H1 (cell line): ENCODE data around the gene ZBTB7A. TPM values are rescaled to one million over a fixed set of nuclear protein-coding genes. Genes with fewer than 3 reads are reported as not detected.
A peak's percentile ranks its signal among the peaks of the same experiment; 100 is the strongest.

Experiments used
- CTCF ChIA-PET: fragments of 300-600 bp; sonication (Branson Sonifier 250); formaldehyde crosslinking; loops from one replicate; lab custom pipeline; 2021; ENCODE audit not compliant: partially characterized antibody; lab: Charles Lee
- POLR2A ChIA-PET: fragments of 300-600 bp; sonication (Branson Sonifier 250); formaldehyde crosslinking; loops from one replicate; lab custom pipeline; 2021; ENCODE audit warnings: inconsistent platforms; ENCODE audit not compliant: partially characterized antibody; lab: Charles Lee
- DNase-seq, 2 experiments: peaks; one replicate each; pipeline versions ENCODE4 v3.0.0 to v3.0.0-alpha.2; 2010 to 2022; ENCODE audit warnings: low spot score in 2 of 2, low read depth in 1 of 2, mixed read lengths in 1 of 2
- FAIRE-seq: peaks from 2 replicates; lab custom pipeline; 2011; peaks lifted over from hg19 to GRCh38; lab: Jason Lieb, UNC
- H2AFZ ChIP-seq: 2 replicates; pipeline ENCODE4 v1.8.1; 2012; ENCODE audit warnings: low read length, inconsistent platforms
- H2AK5ac ChIP-seq: 2 replicates; pipeline ENCODE4 v1.6.1; 2013; ENCODE audit warnings: low read depth, low read length
- H2BK120ac ChIP-seq: replicated peaks from 2 replicates; pipeline ENCODE3; 2013; ENCODE audit warnings: low read depth, low read length, inconsistent platforms
- H2BK12ac ChIP-seq: 2 replicates; pipeline ENCODE4 v1.6.1; 2013; ENCODE audit warnings: low read depth, low read length
- H2BK15ac ChIP-seq: 2 replicates; pipeline ENCODE4 v1.6.1; 2013; ENCODE audit warnings: low read length
- H2BK20ac ChIP-seq: 2 replicates; pipeline ENCODE4 v1.6.1; 2013; ENCODE audit warnings: low read length
- H2BK5ac ChIP-seq: 2 replicates; pipeline ENCODE4 v1.6.1; 2013; ENCODE audit warnings: low read depth, low read length
- H3K14ac ChIP-seq: 2 replicates; pipeline ENCODE4 v1.6.1; 2013; ENCODE audit warnings: inconsistent platforms; ENCODE audit not compliant: insufficient read length
- H3K18ac ChIP-seq: 2 replicates; pipeline ENCODE4 v1.6.1; 2013; ENCODE audit warnings: low read length; ENCODE audit errors: extremely low read depth
- H3K23ac ChIP-seq: 2 replicates; pipeline ENCODE4 v1.6.1; 2013; ENCODE audit warnings: inconsistent platforms; ENCODE audit not compliant: insufficient read length
- H3K23me2 ChIP-seq: 2 replicates; pipeline ENCODE4 v1.6.1; 2013; ENCODE audit warnings: low read depth, low read length
- H3K27ac ChIP-seq: 2 replicates; pipeline ENCODE4 v1.6.1; 2011; ENCODE audit warnings: low read depth, low read length, inconsistent platforms
- H3K27me3 ChIP-seq, 4 experiments: replicated peaks in 1 of 4; 1 replicate in 1 of 4; 2 replicates in 3 of 4; pipeline versions ENCODE4 v1.6.1 to v1.8.1; 2011 to 2013; ENCODE audit warnings: low read length in 3 of 4, mild to moderate bottlenecking in 3 of 4, inconsistent platforms in 2 of 4, mixed read lengths in 2 of 4, moderate library complexity in 1 of 4; ENCODE audit not compliant: control insufficient read depth in 3 of 4, insufficient read depth in 3 of 4; ENCODE audit errors: extremely low read depth in 1 of 4
- H3K36me3 ChIP-seq, 4 experiments: 2 replicates each; pipeline versions ENCODE4 v1.6.1 to v1.8.1; 2011 to 2013; ENCODE audit warnings: mild to moderate bottlenecking in 4 of 4, low read length in 3 of 4, moderate library complexity in 2 of 4, control low read depth in 1 of 4, inconsistent platforms in 1 of 4; ENCODE audit not compliant: insufficient read depth in 4 of 4, control insufficient read depth in 2 of 4
- H3K4ac ChIP-seq: replicated peaks from 2 replicates; pipeline ENCODE3; 2013; ENCODE audit warnings: low read length, low read depth, mixed read lengths, inconsistent platforms; ENCODE audit not compliant: insufficient read length
- H3K4me1 ChIP-seq, 4 experiments: replicated peaks in 1 of 4; 1 replicate in 1 of 4; 2 replicates in 3 of 4; pipeline versions ENCODE4 v1.6.1 to v1.8.1; 2011 to 2013; ENCODE audit warnings: low read length in 3 of 4, inconsistent platforms in 2 of 4, mixed read lengths in 1 of 4; ENCODE audit not compliant: insufficient read depth in 4 of 4, control insufficient read depth in 3 of 4
- H3K4me2 ChIP-seq, 2 experiments: 2 replicates each; pipeline versions ENCODE4 v1.6.1 to v1.8.1; 2011 to 2013; ENCODE audit warnings: low read depth in 2 of 2, low read length in 2 of 2, control low read depth in 1 of 2, inconsistent platforms in 1 of 2, mild to moderate bottlenecking in 1 of 2; ENCODE audit not compliant: insufficient read depth in 1 of 2
- H3K4me3 ChIP-seq, 4 experiments: fragments of 200-600, 300-600 bp in 1 of 4; sonication (generic), shearing (Covaris generic), sonication (Bioruptor Twin) in 1 of 4; 2 replicates each; pipeline versions ENCODE4 v1.5.1 to v1.8.1; 2011 to 2016; ENCODE audit warnings: low read length in 4 of 4, low read depth in 3 of 4, control low read depth in 2 of 4, inconsistent platforms in 2 of 4, mild to moderate bottlenecking in 2 of 4, mixed read lengths in 1 of 4, moderate library complexity in 1 of 4; ENCODE audit not compliant: insufficient read depth in 2 of 4; ENCODE audit errors: extremely low read depth in 1 of 4
- H3K56ac ChIP-seq: replicated peaks from 2 replicates; pipeline ENCODE3; 2013; ENCODE audit warnings: low read depth, mild to moderate bottlenecking, mixed read lengths, low read length, inconsistent platforms; ENCODE audit not compliant: insufficient read length
- H3K79me1 ChIP-seq: 2 replicates; pipeline ENCODE4 v1.6.1; 2013; ENCODE audit warnings: low read depth, low read length, control low read depth
- H3K79me2 ChIP-seq, 2 experiments: 2 replicates each; pipeline versions ENCODE4 v1.6.1 to v1.8.1; 2012 to 2013; ENCODE audit warnings: low read length in 2 of 2, mild to moderate bottlenecking in 2 of 2, inconsistent platforms in 1 of 2; ENCODE audit not compliant: insufficient read depth in 2 of 2, control insufficient read depth in 1 of 2
- H3K9ac ChIP-seq, 4 experiments: replicated peaks in 1 of 4; 1 replicate in 1 of 4; 2 replicates in 3 of 4; pipeline versions ENCODE4 v1.6.1 to v1.8.1; 2011 to 2013; ENCODE audit warnings: low read depth in 3 of 4, low read length in 3 of 4, control low read depth in 2 of 4, mild to moderate bottlenecking in 2 of 4, moderate library complexity in 2 of 4, inconsistent platforms in 1 of 4; ENCODE audit errors: extremely low read depth in 1 of 4
- H3K9me3 ChIP-seq, 2 experiments: 2 replicates each; pipeline versions ENCODE4 v1.6.1 to v1.8.1; 2012 to 2013; ENCODE audit warnings: mild to moderate bottlenecking in 2 of 2, moderate library complexity in 2 of 2, control low read depth in 1 of 2, inconsistent platforms in 1 of 2, low read depth in 1 of 2, low read length in 1 of 2, mixed read lengths in 1 of 2; ENCODE audit not compliant: insufficient read depth in 2 of 2
- H4K20me1 ChIP-seq, 2 experiments: replicated peaks in 1 of 2; 2 replicates each; pipeline versions ENCODE3 to v1.8.1; 2011 to 2013; ENCODE audit warnings: inconsistent platforms in 2 of 2, low read length in 2 of 2, mild to moderate bottlenecking in 1 of 2; ENCODE audit not compliant: insufficient read depth in 2 of 2, control insufficient read depth in 1 of 2
- H4K5ac ChIP-seq: 2 replicates; pipeline ENCODE4 v1.6.1; 2013; ENCODE audit warnings: low read length, low read depth, mixed read lengths, inconsistent platforms; ENCODE audit not compliant: insufficient read length
- H4K8ac ChIP-seq: 2 replicates; pipeline ENCODE4 v1.8.0; 2013; ENCODE audit warnings: mild to moderate bottlenecking, moderate library complexity, low read length, inconsistent platforms; ENCODE audit not compliant: insufficient read depth; ENCODE audit errors: extremely low read depth
- H4K91ac ChIP-seq: replicated peaks from 2 replicates; pipeline ENCODE3; 2013; ENCODE audit warnings: low read length, mixed read lengths, inconsistent platforms; ENCODE audit not compliant: insufficient read length
- BACH1 ChIP-seq: IDR thresholded peaks from 2 replicates; pipeline ENCODE4 v1.6.1; 2012; ENCODE audit warnings: low read length, improper control_type of control experiment
- HDAC2 ChIP-seq, 2 experiments: fragments of 300-600 bp in 1 of 2; sonication (generic) in 1 of 2; IDR thresholded peaks; 2 replicates each; pipeline ENCODE4 v1.6.1; 2011 to 2012; ENCODE audit warnings: low read depth in 2 of 2, low read length in 2 of 2, mild to moderate bottlenecking in 2 of 2, moderate library complexity in 2 of 2, borderline replicate concordance in 1 of 2, inconsistent platforms in 1 of 2
- KDM1A ChIP-seq: fragments of 200-600, 300-600 bp; sonication (generic); IDR thresholded peaks from 2 replicates; pipeline ENCODE4 v1.7.1; 2016; ENCODE audit warnings: mild to moderate bottlenecking, low read length, borderline replicate concordance
- whole genome bisulfite sequencing, 2 experiments: shearing (Covaris generic) in 1 of 2; methylation state at CpG; one replicate each; pipeline versions ENCODE4 v1.1.6 to v1.1.7; 2013 to 2015; ENCODE audit warnings: low lambda C conversion rate in 2 of 2, mixed read lengths in 2 of 2, inconsistent platforms in 1 of 2, low coverage in 1 of 2, missing lambda C conversion rate in 1 of 2; ENCODE audit not compliant: insufficient replicate concordance in 2 of 2, insufficient coverage in 1 of 2, insufficient read length in 1 of 2; ENCODE audit errors: extremely low coverage in 1 of 2, missing lambda C conversion rate in 1 of 2; 5-methylcytosine and 5-hydroxymethylcytosine counted together
- polyA plus RNA-seq, 7 experiments: library from polyadenylated mRNA; depleted of rRNA in 3 of 7; stranded (reverse) in 5 of 7; unstranded in 2 of 7; fragments of >200 nt in 5 of 7; fragments of 200-250 nt in 2 of 7; gene quantifications; 1 replicate in 5 of 7; 2 replicates in 1 of 7; 4 replicates in 1 of 7; pipeline versions ENCODE4 v1.2.1 to v1.2.3, GENCODE V29; 2011 to 2013; ENCODE audit warnings: missing spikeins in 2 of 7, mixed read lengths in 2 of 7
- total RNA-seq: library from RNA; stranded (reverse); fragmentation: NEBNext Ultra II Directional; extraction: Animal tissue kit (Norgen Biotek cat#: 25700); gene quantifications from 2 replicates; pipeline ENCODE4 v1.2.1, GENCODE V29; 2021

Gene ZBTB7A
- total and polyA plus RNA-seq, 2 of the 8 experiments (the other 6 are each of a cell fraction or from before 2014, with no cell fraction given) = 5.6 to 17.8 TPM

- Histone ChIP-seq H3K36me3 (peaks cover 0 to 2% (median 0%) of the 10 kb centered on the region in 4 experiments; a peak in 2 of 8 replicates), H3K27me3 (no peaks in the 10 kb centered on the region)
Measured at GRCh38 chr19:4059891-4060620, 6.6 kb downstream of the ZBTB7A start.

More at GRCh38 chr19:4059891-4060620, 6.6 kb downstream of the ZBTB7A start:
- Histone ChIP-seq H3K4me2 (0 out of 4 replicates have a peak overlapping the region, but pooled peaks of 1 of the 2 experiments have one; percentile 14), H2BK15ac (no peak overlapping the region), H2AK5ac (no peak overlapping the region), H3K23ac (no peak overlapping the region), H2BK5ac (peak overlapping the region; percentile 71; the same call in 1 of the 2 replicates), H3K4ac (no peak overlapping the region), H4K20me1 (peaks cover 40 to 44% of the 10 kb centered on the region in 2 experiments), H3K9me3 (no peaks in the 10 kb centered on the region), H3K27ac (no peak overlapping the region), H3K79me2 (peaks cover 28 to 85% of the 10 kb centered on the region in 2 experiments; a peak in 3 of 4 replicates), H3K56ac (no peak overlapping the region), H3K9ac (no peak overlapping the region), H2AFZ (no peak overlapping the region), H3K18ac (peak overlapping the region; percentile 78), H4K91ac (peak overlapping the region; percentile 53), H3K4me3 (no peak overlapping the region), H4K5ac (no peak overlapping the region), H3K79me1 (peaks cover 15% of the 10 kb centered on the region), H3K14ac (no peak overlapping the region), H2BK120ac (no peak overlapping the region), H2BK12ac (peak overlapping the region; percentile 68; the same call in 1 of the 2 replicates), H3K23me2 (peaks cover 4% of the 10 kb centered on the region; the same call in 1 of the 2 replicates), H2BK20ac (no peak overlapping the region), H4K8ac (peak overlapping the region; percentile 73; the same call in 1 of the 2 replicates), H3K4me1 (peaks cover 0 to 39% (median 20%) of the 10 kb centered on the region in 4 experiments; a peak in 5 of 7 replicates)
- WGBS, 2 experiments = 84% methylated on average over 25 of the region's 42 CpGs; no CpG with 5 or more reads in 1 of the 2 experiments
- DNase-seq = no peak
- TF ChIP-seq HDAC2 (IDR thresholded peaks at IDR 0.05; ENCODE audit: borderline replicate concordance in 1 of 2, low read depth in 2 of 2, low read length in 2 of 2) (0 out of 4 replicates have a peak, but pooled peaks of 1 of the 2 experiments have one; percentile 53), KDM1A (peak; percentile 54; the same call in 1 of the 2 replicates), BACH1 (no peak)
- CTCF ChIA-PET = interaction anchor here (1.7 kb wide), 1 partner anchor 58 kb away, joined by 4 read pairs; no protein-coding TSS in a partner anchor
- POLR2A ChIA-PET = interaction anchor here (0.7 to 2.7 kb wide), 6 partner anchors 12 to 76 kb away, joined by 3 to 10 read pairs (median 5); partner anchors contain the start of gene EEF2
- FAIRE-seq = no peak
